Heart left ventricle (tissue), 13 donors: ENCODE results near the gene TUSC1.

Experiments
- CTCF ChIP-seq, 12 donors: fragments of 200-600 bp; sonication (generic) in 4 of 12; IDR thresholded peaks; one replicate each; pipeline versions ENCODE4 v1.5.0 to v1.8.0; 2018 to 2022; ENCODE audit warnings: antibody characterized with exemption in 12 of 12, mild to moderate bottlenecking in 5 of 12
- POLR2A ChIP-seq, 2 donors: fragments of 450-650 bp; IDR thresholded peaks; one replicate each; pipeline ENCODE4 v1.6.1; 2017; ENCODE audit warnings: antibody characterized with exemption in 2 of 2, mild to moderate bottlenecking in 2 of 2, moderate library complexity in 2 of 2
- donor health status: ischemic (EF 13 %, LVEDD 7.1; RV severe dilation, severe dysfunction).
- donor health status: DM: no; HTN: yes; CAD: no.
- donor health status: DM: no; HTN: no; CAD: no.
- donor health status: ischemic (EF 25% LVEDD 6.9; RV normal size, moderate dysfunction).
- donor health status: ischemic (EF 25% LVEDD 5.7; RV mildly dilated, moderate dysfunction).
- donor health status: ischemic (EF 35%, LVEDD 5.7; RV mildly dilated, moderate dysfunction).
- donor health status: nonischemic (EF 11% LVEDD 7.7; RV severe dilation, severe dysfunction).
- donor health status: DM: yes; HTN: yes; CAD: no.
- donor health status: PGD.
- donor health status: ischemic (EF 29% LVEDD 5.4; RV normal size, mild dysfunction).
- donor health status: nonischemic (EF 23%, LVEDD 6.1; RV moderate dilation, normal function).

GRCh38 chr9:25654417-25654816, 23.8 kb downstream of the TUSC1 start:
- TF ChIP-seq CTCF (IDR thresholded peaks at IDR 0.05) (no peak), POLR2A (IDR thresholded peaks at IDR 0.05) (no peak)
